ENCODE data around the gene EFCAB8. TPM values are rescaled to one million over a fixed set of nuclear protein-coding genes. Genes with fewer than 3 reads are reported as not detected.

The EFCAB8 gene
- total and polyA plus RNA-seq, 2 donors from 2014 or later = 0.13 TPM; not detected in 1

GRCh38 chr20:33004141-33004751, 145.5 kb downstream of the EFCAB8 start, which contains the start of gene SUN5:
Gene SUN5, minus strand, starts transcription at chr20:33004433. Its CDS starts 93 bp downstream, at chr20:33004340.
- Histone ChIP-seq H3K4me1 (ENCODE audit: control insufficient read depth in 2 of 3, insufficient read depth in 2 of 3, low read depth in 1 of 3, low read length in 3 of 3) (no peaks in the 10 kb centered on the region), H3K27ac (ENCODE audit: low read depth in 2 of 2, low read length in 2 of 2) (no peak within 1 kb of the TSS), H3K9me3 (ENCODE audit: control insufficient read depth in 2 of 3, insufficient read depth in 1 of 3, low read length in 3 of 3) (peaks cover 0 to 4% (median 0%) of the 10 kb centered on the region in 3 donors), H3K36me3 (ENCODE audit: control insufficient read depth in 2 of 3, insufficient read depth in 3 of 3, low read length in 3 of 3) (no peaks in the 10 kb centered on the region), H3K9ac (ENCODE audit: low read length in 3 of 3) (no peak within 1 kb of the TSS), H3K27me3 (ENCODE audit: control insufficient read depth, insufficient read depth, low read length) (no peaks in the 10 kb centered on the region), H3K4me3 (ENCODE audit: low read length in 3 of 3) (no peak within 1 kb of the TSS)
- DNase-seq (no peak), FAIRE-seq (no peak)
- TF ChIP-seq, protein P1, sequence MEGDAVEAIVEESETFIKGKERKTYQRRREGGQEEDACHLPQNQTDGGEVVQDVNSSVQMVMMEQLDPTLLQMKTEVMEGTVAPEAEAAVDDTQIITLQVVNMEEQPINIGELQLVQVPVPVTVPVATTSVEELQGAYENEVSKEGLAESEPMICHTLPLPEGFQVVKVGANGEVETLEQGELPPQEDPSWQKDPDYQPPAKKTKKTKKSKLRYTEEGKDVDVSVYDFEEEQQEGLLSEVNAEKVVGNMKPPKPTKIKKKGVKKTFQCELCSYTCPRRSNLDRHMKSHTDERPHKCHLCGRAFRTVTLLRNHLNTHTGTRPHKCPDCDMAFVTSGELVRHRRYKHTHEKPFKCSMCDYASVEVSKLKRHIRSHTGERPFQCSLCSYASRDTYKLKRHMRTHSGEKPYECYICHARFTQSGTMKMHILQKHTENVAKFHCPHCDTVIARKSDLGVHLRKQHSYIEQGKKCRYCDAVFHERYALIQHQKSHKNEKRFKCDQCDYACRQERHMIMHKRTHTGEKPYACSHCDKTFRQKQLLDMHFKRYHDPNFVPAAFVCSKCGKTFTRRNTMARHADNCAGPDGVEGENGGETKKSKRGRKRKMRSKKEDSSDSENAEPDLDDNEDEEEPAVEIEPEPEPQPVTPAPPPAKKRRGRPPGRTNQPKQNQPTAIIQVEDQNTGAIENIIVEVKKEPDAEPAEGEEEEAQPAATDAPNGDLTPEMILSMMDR (IDR thresholded peaks at IDR 0.05; ENCODE audit: borderline replicate concordance, extremely low read depth, insufficient read depth) = no peak
- intact Hi-C loops (cut with DNase I) = no loop called here

DNA sequence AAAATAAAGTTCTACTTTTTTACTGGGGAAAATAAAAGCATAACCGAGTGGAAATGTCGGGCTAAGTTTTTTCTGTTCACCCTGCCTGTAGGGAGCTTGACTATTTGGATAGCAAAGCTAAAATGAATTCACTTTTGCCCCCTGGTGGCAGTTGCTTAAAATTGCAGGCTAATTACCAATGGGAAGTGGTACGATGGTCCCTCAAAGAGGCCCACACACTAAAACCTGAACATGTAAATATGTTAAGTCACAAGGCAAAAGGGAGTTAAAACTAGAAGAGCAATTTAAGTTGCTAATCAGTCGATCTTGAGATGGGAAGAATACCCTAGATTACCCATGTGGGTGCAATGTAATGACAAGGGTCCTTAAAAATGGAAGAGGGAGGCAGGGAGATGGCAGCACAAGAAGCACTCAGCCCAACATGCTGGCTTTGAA, 146.4 kb downstream of the EFCAB8 start:
- intact Hi-C loops (cut with DNase I) = no loop called here
- Histone ChIP-seq H3K9me3 (ENCODE audit: control insufficient read depth in 2 of 3, insufficient read depth in 1 of 3, low read length in 3 of 3) (peaks cover 0 to 4% (median 0%) of the 10 kb centered on the region in 3 donors), H3K27me3 (ENCODE audit: control insufficient read depth, insufficient read depth, low read length) (no peaks in the 10 kb centered on the region), H3K9ac (ENCODE audit: low read length in 3 of 3) (no peak overlapping the region), H3K4me1 (ENCODE audit: control insufficient read depth in 2 of 3, insufficient read depth in 2 of 3, low read depth in 1 of 3, low read length in 3 of 3) (peaks cover 0 to 3% (median 0%) of the 10 kb centered on the region in 3 donors), H3K4me3 (ENCODE audit: low read length in 3 of 3) (no peak overlapping the region), H3K27ac (ENCODE audit: low read depth in 2 of 2, low read length in 2 of 2) (no peak overlapping the region), H3K36me3 (ENCODE audit: control insufficient read depth in 2 of 3, insufficient read depth in 3 of 3, low read length in 3 of 3) (no peaks in the 10 kb centered on the region)
- FAIRE-seq (no peak), DNase-seq (no peak)
- TF ChIP-seq, protein P1 (IDR thresholded peaks at IDR 0.05; ENCODE audit: borderline replicate concordance, extremely low read depth, insufficient read depth) = no peak

- no peak for DNase-seq
These were observed 147.4 kb downstream of the EFCAB8 start for GRCh38 chr20:33005908-33006775.

More at GRCh38 chr20:33005908-33006775, 147.4 kb downstream of the EFCAB8 start:
- intact Hi-C loops (cut with DNase I) = no loop called here
- H3K36me3 ChIP-seq (ENCODE audit: control insufficient read depth in 2 of 3, insufficient read depth in 3 of 3, low read length in 3 of 3) = no peaks in the 10 kb centered on the region
- TF ChIP-seq, protein P1 (IDR thresholded peaks at IDR 0.05; ENCODE audit: borderline replicate concordance, extremely low read depth, insufficient read depth) = no peak
- no peak overlapping the region for H3K4me3 ChIP-seq (ENCODE audit: low read length in 3 of 3)
- FAIRE-seq = no peak
- H3K27ac ChIP-seq (ENCODE audit: low read depth in 2 of 2, low read length in 2 of 2) = no peak overlapping the region
- no peaks in the 10 kb centered on the region for H3K27me3 ChIP-seq (ENCODE audit: control insufficient read depth, insufficient read depth, low read length)
- no peak overlapping the region for H3K9ac ChIP-seq (ENCODE audit: low read length in 3 of 3)
- peaks cover 0 to 3% (median 0%) of the 10 kb centered on the region in 3 donors for H3K4me1 ChIP-seq (ENCODE audit: control insufficient read depth in 2 of 3, insufficient read depth in 2 of 3, low read depth in 1 of 3, low read length in 3 of 3)
- peaks cover 0 to 4% (median 0%) of the 10 kb centered on the region in 3 donors for H3K9me3 ChIP-seq (ENCODE audit: control insufficient read depth in 2 of 3, insufficient read depth in 1 of 3, low read length in 3 of 3)

All from kidney (tissue), 14 donors.